Natural killer cell (primary cell): ENCODE data around the gene ITLN1. TPM values are rescaled to one million over a fixed set of nuclear protein-coding genes. Genes with fewer than 3 reads are reported as not detected.
"Not testable (repeated sequence)": the region's sequence is repeated elsewhere in the genome, so short reads cannot be mapped to it uniquely, and the experiment has no call there.

ENCODE experiments used
- ATAC-seq, 3 donors: fragments of 150-1000 bp in 2 of 3; fragments of 200-7000 bp in 1 of 3; cut with Tn5 transposase; 1 replicate in 1 of 3; 2 replicates in 2 of 3; pipeline ENCODE4 v1.10.0; 2021; ENCODE audit warnings: mild to moderate bottlenecking in 2 of 3, moderate library complexity in 2 of 3
- DNase-seq, 2 donors: peaks; one replicate each; pipeline versions ENCODE4 v3.0.0 to v3.0.0-alpha.2; 2013 to 2021; ENCODE audit warnings: mixed read lengths in 1 of 2
- H3K27ac ChIP-seq: one replicate; pipeline ENCODE4 v1.5.1; 2013; ENCODE audit warnings: mild to moderate bottlenecking, low read length
- H3K27me3 ChIP-seq: one replicate; pipeline ENCODE4 v1.6.1; 2013; ENCODE audit warnings: low read length; ENCODE audit not compliant: control insufficient read depth, insufficient read depth
- H3K36me3 ChIP-seq: one replicate; pipeline ENCODE4 v1.6.1; 2013; ENCODE audit warnings: low read length; ENCODE audit not compliant: control insufficient read depth, insufficient read depth
- H3K4me1 ChIP-seq: one replicate; pipeline ENCODE4 v1.6.1; 2013; ENCODE audit warnings: low read length; ENCODE audit not compliant: control insufficient read depth, insufficient read depth
- H3K4me3 ChIP-seq: one replicate; pipeline ENCODE4 v1.5.1; 2013; ENCODE audit warnings: low read length
- H3K9me3 ChIP-seq: one replicate; pipeline ENCODE4 v1.6.1; 2013; ENCODE audit warnings: low read length; ENCODE audit not compliant: control insufficient read depth, insufficient read depth
- H3K27ac Mint-ChIP-seq, 2 donors: one replicate each; pipeline ENCODE4 v1.8.0; 2022; ENCODE audit warnings: mild to moderate bottlenecking in 2 of 2, mixed read lengths in 2 of 2, moderate library complexity in 1 of 2
- H3K27me3 Mint-ChIP-seq, 2 donors: one replicate each; pipeline ENCODE4 v1.8.0; 2022; ENCODE audit warnings: low read depth in 2 of 2, mixed read lengths in 2 of 2
- H3K36me3 Mint-ChIP-seq: one replicate; pipeline ENCODE4 v1.8.0; 2022; ENCODE audit warnings: mixed read lengths
- H3K4me1 Mint-ChIP-seq, 2 donors: one replicate each; pipeline ENCODE4 v1.8.0; 2022; ENCODE audit warnings: mixed read lengths in 2 of 2
- H3K4me3 Mint-ChIP-seq: one replicate; pipeline ENCODE4 v1.8.0; 2022; ENCODE audit warnings: mild to moderate bottlenecking, moderate library complexity, mixed read lengths
- H3K9me3 Mint-ChIP-seq, 2 donors: one replicate each; pipeline ENCODE4 v1.8.0; 2022; ENCODE audit warnings: mixed read lengths in 2 of 2
- WGBS: methylation state at CpG from one replicate; pipeline ENCODE4 v1.1.7; 2013; ENCODE audit warnings: missing lambda C conversion rate; ENCODE audit not compliant: insufficient coverage; 5-methylcytosine and 5-hydroxymethylcytosine counted together
- intact Hi-C: fragments of 100-400 bp; cut with micrococcal nuclease; formaldehyde crosslinking; loops from one replicate; pipeline ENCODE4 v1.14.2; 2022
- total RNA-seq, 4 donors: library from RNA; stranded (reverse); fragments of 120-200 nt in 1 of 4; gene quantifications; one replicate each; pipeline versions ENCODE4 v1.2.3 to v1.2.4, GENCODE V29; 2013 to 2022
- TF ChIP-seq, protein P1 (sequence below): fragments of 200-600 bp; IDR thresholded peaks from one replicate; pipeline ENCODE4 v1.8.0; 2022; ENCODE audit warnings: antibody characterized with exemption

ITLN1 gene
- total RNA-seq, 3 donors from 2014 or later (not counting 1 experiment from before 2014, with no cell fraction given): not detected

DNA sequence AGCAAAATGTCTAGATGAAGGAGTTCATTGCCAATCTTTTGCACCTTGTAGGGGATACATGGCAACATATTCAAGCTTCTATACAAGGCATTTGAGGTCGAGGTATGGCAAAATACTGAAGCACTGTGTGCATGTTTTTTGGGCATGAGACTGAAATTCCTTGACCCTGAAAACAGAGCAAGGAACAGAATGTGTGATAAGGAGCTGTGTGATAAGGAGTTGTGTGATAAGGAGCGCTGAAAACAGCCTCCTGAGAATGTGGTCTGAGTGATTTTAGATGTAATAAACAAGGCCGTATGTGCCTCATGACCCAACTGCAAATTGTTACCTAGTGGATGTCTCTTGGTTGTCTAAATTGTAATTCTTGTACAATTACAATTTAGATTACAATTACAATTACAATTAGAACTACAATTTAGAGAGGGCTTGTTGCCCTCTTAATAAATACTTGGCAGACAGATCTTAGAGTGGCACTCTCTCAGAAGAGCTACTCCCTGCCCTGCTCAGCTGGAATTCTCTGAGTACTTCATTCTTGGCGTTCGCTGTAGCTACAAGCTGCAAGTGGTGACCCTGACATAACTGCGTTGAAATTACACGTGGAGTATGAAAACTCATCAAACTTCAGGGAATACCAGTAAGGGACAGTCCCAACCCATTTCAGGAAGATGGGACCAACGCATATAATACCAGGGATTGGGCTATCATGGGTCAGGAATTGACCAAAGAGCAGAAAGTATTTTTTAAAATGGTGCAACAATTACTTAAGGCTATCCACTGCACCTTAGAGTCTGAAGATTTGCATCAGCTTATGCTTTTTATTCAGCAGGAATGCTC, 20.0 kb upstream of the ITLN1 start:
- Histone ChIP-seq H3K9me3 (no peaks in the 10 kb centered on the region), H3K4me3 (no peak overlapping the region), H3K4me1 (no peaks in the 10 kb centered on the region), H3K27ac (no peak overlapping the region), H3K27me3 (no peaks in the 10 kb centered on the region), H3K36me3 (no peaks in the 10 kb centered on the region)
- Mint-ChIP-seq H3K9me3 (no peaks in the 10 kb centered on the region), H3K4me1 (no peaks in the 10 kb centered on the region), H3K36me3 (no peaks in the 10 kb centered on the region), H3K27me3 (peaks cover 0 to 6% of the 10 kb centered on the region in 2 donors), H3K4me3 (no peak overlapping the region), H3K27ac (no peak overlapping the region)
- DNase-seq: no peak
- TF ChIP-seq, protein P1, sequence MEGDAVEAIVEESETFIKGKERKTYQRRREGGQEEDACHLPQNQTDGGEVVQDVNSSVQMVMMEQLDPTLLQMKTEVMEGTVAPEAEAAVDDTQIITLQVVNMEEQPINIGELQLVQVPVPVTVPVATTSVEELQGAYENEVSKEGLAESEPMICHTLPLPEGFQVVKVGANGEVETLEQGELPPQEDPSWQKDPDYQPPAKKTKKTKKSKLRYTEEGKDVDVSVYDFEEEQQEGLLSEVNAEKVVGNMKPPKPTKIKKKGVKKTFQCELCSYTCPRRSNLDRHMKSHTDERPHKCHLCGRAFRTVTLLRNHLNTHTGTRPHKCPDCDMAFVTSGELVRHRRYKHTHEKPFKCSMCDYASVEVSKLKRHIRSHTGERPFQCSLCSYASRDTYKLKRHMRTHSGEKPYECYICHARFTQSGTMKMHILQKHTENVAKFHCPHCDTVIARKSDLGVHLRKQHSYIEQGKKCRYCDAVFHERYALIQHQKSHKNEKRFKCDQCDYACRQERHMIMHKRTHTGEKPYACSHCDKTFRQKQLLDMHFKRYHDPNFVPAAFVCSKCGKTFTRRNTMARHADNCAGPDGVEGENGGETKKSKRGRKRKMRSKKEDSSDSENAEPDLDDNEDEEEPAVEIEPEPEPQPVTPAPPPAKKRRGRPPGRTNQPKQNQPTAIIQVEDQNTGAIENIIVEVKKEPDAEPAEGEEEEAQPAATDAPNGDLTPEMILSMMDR: no peak
- 91% methylated on average over 7 of the region's 8 CpGs for WGBS
- intact Hi-C loops: no loop called here
- no peak for ATAC-seq

DNA sequence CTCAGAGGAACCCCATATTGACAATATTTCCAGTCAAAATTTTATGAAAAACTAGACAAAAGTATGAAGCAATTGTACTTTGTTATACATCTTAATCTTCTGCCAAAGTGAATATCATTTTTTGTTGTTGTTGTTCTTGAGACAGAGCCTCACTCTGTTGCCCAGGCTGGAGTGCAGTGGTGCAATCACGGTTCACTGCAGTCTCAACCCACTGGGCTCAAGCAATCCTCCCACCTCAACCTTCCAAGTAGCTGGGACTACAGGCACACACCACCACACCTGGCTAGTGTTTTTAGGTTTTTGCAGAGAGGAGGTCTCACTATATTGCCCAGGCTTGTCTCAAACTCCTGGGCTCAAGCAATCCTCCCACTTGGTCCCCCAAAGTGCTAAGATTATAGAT, 17.3 kb upstream of the ITLN1 start:
- WGBS: 80% methylated on average over 1 of the region's 1 CpG
- H3K27ac ChIP-seq, H3K9me3 ChIP-seq, H3K36me3 ChIP-seq, H3K4me3 Mint-ChIP-seq, H3K4me1 ChIP-seq, ATAC-seq, H3K9me3 Mint-ChIP-seq, H3K4me3 ChIP-seq, H3K36me3 Mint-ChIP-seq, H3K27ac Mint-ChIP-seq, intact Hi-C loops, H3K27me3 ChIP-seq, DNase-seq, H3K4me1 Mint-ChIP-seq: not testable (repeated sequence)
- H3K27me3 Mint-ChIP-seq: peaks cover under 1 to 11% of the 10 kb centered on the region in 2 donors

DNA sequence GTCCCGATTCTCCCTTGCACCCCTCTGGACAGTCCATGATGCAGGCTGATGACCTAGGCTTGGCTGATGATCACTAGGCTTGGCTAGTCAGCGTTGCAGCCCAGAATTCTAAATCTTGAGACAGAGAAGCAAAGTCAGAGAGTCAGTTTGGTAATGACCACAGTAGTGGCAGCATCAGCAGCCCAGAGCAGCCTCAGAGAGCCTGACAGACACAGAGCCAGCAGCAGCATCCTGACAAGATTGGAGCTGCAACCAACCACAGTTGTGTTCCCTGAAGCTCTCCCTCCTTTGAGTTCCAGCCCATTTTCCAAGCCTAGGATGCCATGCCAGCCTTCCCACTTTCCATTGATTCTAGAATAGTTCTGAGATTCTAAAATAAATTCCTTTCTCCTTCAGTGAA, 16.8 kb upstream of the ITLN1 start:
- H3K4me1 ChIP-seq: no peaks in the 10 kb centered on the region
- TF ChIP-seq, protein P1: no peak
- Mint-ChIP-seq H3K27ac (no peak overlapping the region), H3K36me3 (no peaks in the 10 kb centered on the region), H3K27me3 (peaks cover 5 to 13% of the 10 kb centered on the region in 2 donors), H3K4me3 (no peak overlapping the region), H3K9me3 (no peaks in the 10 kb centered on the region), H3K4me1 (no peaks in the 10 kb centered on the region)
- H3K9me3 ChIP-seq: no peaks in the 10 kb centered on the region
- no peaks in the 10 kb centered on the region for H3K36me3 ChIP-seq
- no peaks in the 10 kb centered on the region for H3K27me3 ChIP-seq
- no peak for ATAC-seq
- intact Hi-C loops: no loop called here
- WGBS: 89% methylated on average over 2 of the region's 2 CpGs
- H3K27ac ChIP-seq: no peak overlapping the region
- no peak overlapping the region for H3K4me3 ChIP-seq
- no peak for DNase-seq

DNA sequence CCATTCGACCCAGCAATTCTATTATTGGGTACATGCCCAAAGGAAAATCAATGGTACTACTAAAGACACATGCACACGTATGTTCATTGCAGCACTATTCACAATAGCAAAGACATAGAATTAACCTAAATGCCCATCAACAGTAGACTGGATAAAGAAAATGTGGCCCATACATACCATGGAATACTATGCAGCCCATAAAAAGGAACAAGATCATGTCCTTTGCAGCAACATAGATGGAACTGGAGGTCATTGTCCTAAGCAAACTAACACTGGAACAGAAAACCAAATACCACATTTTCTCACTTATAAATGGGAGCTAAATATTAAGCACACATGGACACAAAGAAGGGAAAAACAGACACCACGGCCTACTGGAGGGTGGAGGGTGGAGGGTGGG, 15.7 kb upstream of the ITLN1 start:
- H3K4me1 ChIP-seq, ATAC-seq, H3K9me3 ChIP-seq, DNase-seq, H3K27ac ChIP-seq, H3K4me1 Mint-ChIP-seq, H3K4me3 Mint-ChIP-seq, H3K36me3 Mint-ChIP-seq, intact Hi-C loops, H3K9me3 Mint-ChIP-seq, H3K27ac Mint-ChIP-seq, H3K36me3 ChIP-seq, H3K27me3 ChIP-seq, H3K4me3 ChIP-seq: not testable (repeated sequence)
- peaks cover 15 to 16% of the 10 kb centered on the region in 2 donors for H3K27me3 Mint-ChIP-seq
- WGBS: 82% methylated on average over 2 of the region's 3 CpGs

DNA sequence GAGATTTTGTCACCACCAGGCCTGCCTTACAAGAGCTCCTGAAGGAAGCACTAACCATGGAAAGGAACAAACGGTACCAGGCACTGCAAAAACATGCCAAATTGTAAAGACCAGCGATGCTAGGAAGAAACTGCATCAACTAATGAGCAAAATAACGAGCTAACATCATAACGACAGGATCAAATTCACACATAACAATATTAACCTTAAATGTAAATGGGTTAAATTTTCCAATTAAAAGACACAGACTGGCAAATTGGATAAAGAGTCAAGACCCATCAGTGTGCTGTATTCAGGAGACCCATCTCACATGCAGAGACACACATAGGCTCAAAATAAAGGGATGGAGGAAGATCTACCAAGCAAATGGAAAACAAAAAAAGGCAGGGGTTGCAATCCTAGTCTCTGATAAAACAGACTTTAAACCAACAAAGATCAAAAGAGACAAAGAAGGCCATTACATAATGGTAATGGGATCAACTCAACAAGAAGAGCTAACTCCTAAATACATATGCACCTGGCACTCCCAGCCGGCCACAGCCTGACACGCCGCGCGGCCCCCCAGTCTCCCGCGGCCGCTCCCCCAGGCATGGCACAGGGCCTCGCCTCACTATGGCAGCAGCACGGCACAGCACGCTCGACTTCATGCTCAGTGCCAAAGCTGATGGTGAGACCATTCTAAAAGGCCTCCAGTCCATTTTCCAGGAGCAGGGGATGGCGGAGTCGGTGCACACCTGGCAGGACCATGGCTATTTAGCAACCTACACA, 9.6 kb upstream of the ITLN1 start:
- H3K27ac Mint-ChIP-seq, H3K4me3 ChIP-seq, H3K27ac ChIP-seq, H3K36me3 ChIP-seq, ATAC-seq, DNase-seq, H3K9me3 ChIP-seq, H3K27me3 ChIP-seq, intact Hi-C loops, H3K4me1 Mint-ChIP-seq, H3K4me3 Mint-ChIP-seq, H3K9me3 Mint-ChIP-seq, H3K4me1 ChIP-seq: not testable (repeated sequence)
- Mint-ChIP-seq H3K36me3 (peaks cover 11% of the 10 kb centered on the region), H3K27me3 (peaks cover 20 to 50% of the 10 kb centered on the region in 2 donors)
- WGBS: 98% methylated on average over 16 of the region's 18 CpGs
